MG63 (cell line): ENCODE results near the gene CDKN2AIP. TPM values are rescaled to one million over a fixed set of nuclear protein-coding genes. Genes with fewer than 3 reads are reported as not detected.

Source experiments
- DNase-seq: peaks from one replicate; pipeline ENCODE4 v3.0.0-alpha.2; 2020
- H3K27me3 ChIP-seq: fragments of 250-450 bp; sonication (Bioruptor Pico); 2 replicates; pipeline ENCODE4 v1.5.1; 2020; ENCODE audit warnings: mild to moderate bottlenecking, moderate library complexity
- H3K36me3 ChIP-seq: fragments of 250-450 bp; sonication (Bioruptor Pico); 2 replicates; pipeline ENCODE4 v1.5.1; 2020; ENCODE audit warnings: mild to moderate bottlenecking, moderate library complexity
- H3K4me3 ChIP-seq: fragments of 250-450 bp; sonication (Bioruptor Pico); 2 replicates; pipeline ENCODE4 v1.5.1; 2020; ENCODE audit warnings: mild to moderate bottlenecking, moderate library complexity
- H3K9me3 ChIP-seq: fragments of 250-450 bp; sonication (Bioruptor Pico); 2 replicates; pipeline ENCODE4 v1.5.1; 2020; ENCODE audit warnings: mild to moderate bottlenecking, moderate library complexity
- total RNA-seq: library from RNA; depleted of rRNA; stranded (reverse); fragments of >200 nt; shearing (Covaris generic); gene quantifications from 2 replicates; pipeline ENCODE4 v1.2.3, GENCODE V29; 2014; ENCODE audit warnings: low replicate concordance; rRNA removed

Gene CDKN2AIP, protein sequence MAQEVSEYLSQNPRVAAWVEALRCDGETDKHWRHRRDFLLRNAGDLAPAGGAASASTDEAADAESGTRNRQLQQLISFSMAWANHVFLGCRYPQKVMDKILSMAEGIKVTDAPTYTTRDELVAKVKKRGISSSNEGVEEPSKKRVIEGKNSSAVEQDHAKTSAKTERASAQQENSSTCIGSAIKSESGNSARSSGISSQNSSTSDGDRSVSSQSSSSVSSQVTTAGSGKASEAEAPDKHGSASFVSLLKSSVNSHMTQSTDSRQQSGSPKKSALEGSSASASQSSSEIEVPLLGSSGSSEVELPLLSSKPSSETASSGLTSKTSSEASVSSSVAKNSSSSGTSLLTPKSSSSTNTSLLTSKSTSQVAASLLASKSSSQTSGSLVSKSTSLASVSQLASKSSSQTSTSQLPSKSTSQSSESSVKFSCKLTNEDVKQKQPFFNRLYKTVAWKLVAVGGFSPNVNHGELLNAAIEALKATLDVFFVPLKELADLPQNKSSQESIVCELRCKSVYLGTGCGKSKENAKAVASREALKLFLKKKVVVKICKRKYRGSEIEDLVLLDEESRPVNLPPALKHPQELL
- total RNA-seq = 14.4 and 15.1 TPM in 2 replicates

GRCh38 chr4:183444214-183445096 lies at the start of gene CDKN2AIP:
Gene CDKN2AIP, plus strand, starts transcription at chr4:183444636. Its CDS starts 162 bp downstream, at chr4:183444798.
- Histone ChIP-seq H3K9me3 (no peaks in the 10 kb centered on the region), H3K27me3 (no peaks in the 10 kb centered on the region)

DNA sequence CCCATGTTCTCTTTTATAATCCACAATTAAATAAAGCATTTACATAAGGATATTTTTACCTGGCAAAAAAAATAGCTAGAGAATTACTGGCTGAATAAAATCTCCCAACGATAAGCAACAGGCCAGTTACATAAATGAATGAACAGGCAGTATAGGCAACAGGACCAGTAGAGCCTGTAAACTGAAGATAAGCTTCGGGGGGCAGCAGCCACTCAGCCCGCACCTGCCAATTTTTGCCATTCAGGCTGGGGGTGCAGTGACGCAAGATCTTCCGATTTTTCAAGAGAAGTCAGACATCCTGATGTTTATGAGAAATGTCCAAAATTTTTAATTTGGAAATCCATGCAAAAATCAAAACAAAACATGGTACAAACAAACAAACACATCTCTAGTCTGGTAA lies 49.0 kb upstream of the CDKN2AIP start:
- no peaks in the 10 kb centered on the region for H3K9me3 ChIP-seq
- H3K4me3 ChIP-seq = no peak overlapping the region
- no peaks in the 10 kb centered on the region for H3K36me3 ChIP-seq
- DNase-seq = no peak
- no peaks in the 10 kb centered on the region for H3K27me3 ChIP-seq

More at GRCh38 chr4:183444214-183445096, at the start of gene CDKN2AIP:
- Histone ChIP-seq H3K4me3 (peak within 1 kb of the TSS; percentile 86), H3K36me3 (peaks cover 39% of the 10 kb centered on the region)
- DNase-seq = peak; percentile 90

GRCh38 chr4:183396227-183396637 lies 48.2 kb upstream of the CDKN2AIP start:
- DNase-seq = no peak
- Histone ChIP-seq H3K4me3 (no peak overlapping the region), H3K36me3 (no peaks in the 10 kb centered on the region), H3K9me3 (no peaks in the 10 kb centered on the region), H3K27me3 (no peaks in the 10 kb centered on the region)

- H3K27me3 ChIP-seq = no peaks in the 10 kb centered on the region
- DNase-seq = no peak
- H3K9me3 ChIP-seq = no peaks in the 10 kb centered on the region
- no peak overlapping the region for H3K4me3 ChIP-seq
- H3K36me3 ChIP-seq = no peaks in the 10 kb centered on the region
Measured at GRCh38 chr4:183397741-183398297, 46.6 kb upstream of the CDKN2AIP start.

DNA sequence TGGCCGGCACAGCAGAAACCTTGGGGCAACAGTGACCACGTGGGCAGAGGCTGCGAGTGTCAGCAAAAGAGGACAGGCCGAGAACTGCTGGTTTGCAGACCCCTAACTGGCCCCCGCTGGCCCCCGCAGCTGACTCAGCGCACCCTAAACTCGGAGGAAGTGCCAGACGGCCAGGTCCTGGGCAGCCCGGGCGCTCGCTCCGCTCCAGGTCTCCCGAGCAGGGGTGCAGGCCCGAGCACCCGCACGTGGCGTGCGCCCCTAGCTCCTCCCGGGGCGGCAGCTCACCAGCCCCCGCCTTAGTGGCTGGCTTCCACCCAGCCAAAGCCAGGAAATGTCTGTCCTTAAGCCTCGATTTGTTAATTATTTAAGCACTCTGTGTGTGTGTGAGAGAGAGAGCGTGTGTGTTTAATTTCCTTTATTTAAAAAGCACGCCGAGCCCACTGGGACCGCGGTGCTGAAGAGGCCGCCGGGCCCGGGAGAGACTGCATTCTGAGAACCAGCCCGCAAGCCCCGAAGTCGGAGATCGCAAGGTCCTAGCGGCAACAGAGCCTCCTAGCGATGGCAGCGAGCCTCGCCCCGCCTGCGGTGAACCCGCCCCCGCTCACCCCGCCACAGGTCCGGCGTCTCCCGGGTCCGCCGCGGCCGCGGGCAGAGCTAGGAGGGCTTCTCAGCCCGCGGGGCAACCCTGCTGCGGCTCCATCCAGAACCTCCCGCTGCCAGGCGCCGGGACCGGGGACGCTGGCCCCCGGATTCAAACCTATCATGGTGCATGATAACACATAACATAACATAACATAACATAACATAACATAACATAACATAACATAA lies 45.9 kb upstream of the CDKN2AIP start:
- Histone ChIP-seq H3K27me3 (no peaks in the 10 kb centered on the region), H3K36me3 (no peaks in the 10 kb centered on the region), H3K4me3 (peak overlapping the region; percentile 36), H3K9me3 (no peaks in the 10 kb centered on the region)
- DNase-seq = peak; percentile 81

- Histone ChIP-seq H3K27me3 (no peaks in the 10 kb centered on the region), H3K36me3 (no peaks in the 10 kb centered on the region), H3K4me3 (no peak overlapping the region), H3K9me3 (no peaks in the 10 kb centered on the region)
- no peak for DNase-seq
Measured at GRCh38 chr4:183399126-183399522, 45.3 kb upstream of the CDKN2AIP start.

DNA sequence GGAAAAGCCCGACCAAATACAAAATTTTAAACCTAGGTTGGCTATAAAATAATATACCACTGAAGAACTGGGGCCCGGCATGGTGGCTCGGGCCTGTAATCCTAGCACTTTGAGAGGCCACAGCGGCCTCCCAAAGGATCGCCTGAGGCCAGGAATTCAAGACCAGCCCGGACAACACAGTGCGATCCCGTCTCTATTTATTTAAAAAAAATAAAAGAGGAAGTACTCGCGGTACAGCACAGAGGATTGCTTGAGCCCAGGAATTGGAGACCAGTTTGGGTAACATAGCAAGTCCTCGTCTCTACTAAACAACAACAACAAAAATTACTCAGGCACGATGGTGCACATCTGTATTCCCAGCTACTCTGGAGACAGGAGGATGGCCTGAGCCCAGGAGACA lies 44.8 kb upstream of the CDKN2AIP start:
- no peaks in the 10 kb centered on the region for H3K27me3 ChIP-seq
- H3K36me3 ChIP-seq = no peaks in the 10 kb centered on the region
- no peak overlapping the region for H3K4me3 ChIP-seq
- H3K9me3 ChIP-seq = no peaks in the 10 kb centered on the region
- no peak for DNase-seq

DNA sequence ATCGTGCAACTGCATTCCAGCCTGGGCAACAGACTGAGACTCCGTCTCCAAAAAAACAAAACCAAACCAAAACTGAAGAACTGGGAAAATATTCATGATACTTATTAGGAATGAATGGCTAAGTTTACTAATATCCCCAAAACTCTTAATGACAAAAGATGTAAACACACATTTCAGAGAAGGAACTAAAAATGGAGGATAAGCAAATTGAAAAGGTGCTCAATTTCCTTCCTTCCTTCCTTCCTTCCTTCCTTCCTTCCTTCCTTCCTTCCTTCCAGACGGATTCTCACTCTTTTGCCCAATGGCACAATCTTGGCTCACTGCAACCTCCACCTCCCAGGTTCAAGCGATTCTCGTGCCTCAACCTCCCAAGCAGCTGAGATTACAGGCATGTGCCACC lies 44.4 kb upstream of the CDKN2AIP start:
- no peaks in the 10 kb centered on the region for H3K9me3 ChIP-seq
- no peak for DNase-seq
- H3K4me3 ChIP-seq = no peak overlapping the region
- no peaks in the 10 kb centered on the region for H3K27me3 ChIP-seq
- H3K36me3 ChIP-seq = no peaks in the 10 kb centered on the region

- Histone ChIP-seq H3K9me3 (no peaks in the 10 kb centered on the region), H3K27me3 (no peaks in the 10 kb centered on the region), H3K36me3 (no peaks in the 10 kb centered on the region), H3K4me3 (no peak overlapping the region)
- DNase-seq = no peak
Measured at GRCh38 chr4:183401473-183401872, 43.0 kb upstream of the CDKN2AIP start.

- Histone ChIP-seq H3K27me3 (no peaks in the 10 kb centered on the region), H3K4me3 (no peak overlapping the region)
- DNase-seq = no peak
Measured at GRCh38 chr4:183402771-183403170, 41.7 kb upstream of the CDKN2AIP start.

GRCh38 chr4:183403486-183403885 lies 41.0 kb upstream of the CDKN2AIP start:
- no peak for DNase-seq
- H3K27me3 ChIP-seq = no peaks in the 10 kb centered on the region
- H3K36me3 ChIP-seq = no peaks in the 10 kb centered on the region
- H3K4me3 ChIP-seq = no peak overlapping the region
- no peaks in the 10 kb centered on the region for H3K9me3 ChIP-seq

More at GRCh38 chr4:183402771-183403170, 41.7 kb upstream of the CDKN2AIP start:
- H3K9me3 ChIP-seq = no peaks in the 10 kb centered on the region
- no peaks in the 10 kb centered on the region for H3K36me3 ChIP-seq

DNA sequence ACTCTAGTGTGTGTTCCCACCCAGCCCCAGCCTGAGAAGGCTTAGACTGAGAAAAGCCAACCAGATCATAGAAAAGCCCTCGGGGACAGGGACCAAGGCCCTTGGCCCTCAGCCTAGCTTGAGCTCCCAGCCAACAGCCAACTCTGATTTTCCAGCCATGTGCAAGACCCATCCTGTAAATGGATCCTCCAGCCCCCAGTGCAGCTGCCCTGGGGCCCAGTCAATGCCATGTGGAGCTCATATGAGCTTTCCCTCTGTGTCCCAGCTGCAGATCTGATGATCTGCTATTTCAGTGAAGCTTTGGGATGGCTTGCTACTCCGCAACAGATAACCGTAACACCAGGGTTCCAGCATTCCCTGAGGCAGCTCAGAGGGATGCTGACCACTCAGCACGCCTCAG lies 40.5 kb upstream of the CDKN2AIP start:
- DNase-seq = no peak
- H3K4me3 ChIP-seq = no peak overlapping the region
- no peaks in the 10 kb centered on the region for H3K36me3 ChIP-seq
- no peaks in the 10 kb centered on the region for H3K9me3 ChIP-seq
- H3K27me3 ChIP-seq = no peaks in the 10 kb centered on the region

- Histone ChIP-seq H3K9me3 (no peaks in the 10 kb centered on the region), H3K36me3 (no peaks in the 10 kb centered on the region), H3K4me3 (no peak overlapping the region), H3K27me3 (no peaks in the 10 kb centered on the region)
- no peak for DNase-seq
Measured at GRCh38 chr4:183405303-183405702, 39.1 kb upstream of the CDKN2AIP start.

DNA sequence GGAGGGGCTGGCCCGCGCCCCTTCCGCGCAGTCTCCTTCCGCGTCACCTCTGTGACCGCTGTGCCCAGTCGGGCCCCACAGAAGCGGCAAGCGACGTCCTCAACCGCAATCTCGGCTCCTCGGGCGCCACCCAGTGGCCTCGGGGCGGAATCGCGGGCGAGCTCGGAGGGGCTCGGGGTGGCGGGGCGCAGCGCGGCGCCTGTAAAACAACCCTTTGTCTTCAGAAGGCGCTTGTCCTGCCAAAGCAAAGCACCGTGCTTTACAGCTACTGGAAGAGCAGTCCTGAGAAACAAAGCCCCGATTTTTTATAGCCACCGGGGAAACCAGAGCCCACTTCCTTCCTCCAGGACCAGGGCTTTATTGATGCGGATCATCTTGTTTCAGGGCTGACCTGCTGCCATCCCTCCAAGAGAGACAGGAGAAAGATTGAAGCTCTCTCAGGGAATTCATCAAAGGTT lies 37.3 kb upstream of the CDKN2AIP start:
- Histone ChIP-seq H3K9me3 (no peaks in the 10 kb centered on the region), H3K4me3 (peak overlapping the region; percentile 47), H3K27me3 (no peaks in the 10 kb centered on the region), H3K36me3 (no peaks in the 10 kb centered on the region)
- DNase-seq = peak; percentile 68

DNA sequence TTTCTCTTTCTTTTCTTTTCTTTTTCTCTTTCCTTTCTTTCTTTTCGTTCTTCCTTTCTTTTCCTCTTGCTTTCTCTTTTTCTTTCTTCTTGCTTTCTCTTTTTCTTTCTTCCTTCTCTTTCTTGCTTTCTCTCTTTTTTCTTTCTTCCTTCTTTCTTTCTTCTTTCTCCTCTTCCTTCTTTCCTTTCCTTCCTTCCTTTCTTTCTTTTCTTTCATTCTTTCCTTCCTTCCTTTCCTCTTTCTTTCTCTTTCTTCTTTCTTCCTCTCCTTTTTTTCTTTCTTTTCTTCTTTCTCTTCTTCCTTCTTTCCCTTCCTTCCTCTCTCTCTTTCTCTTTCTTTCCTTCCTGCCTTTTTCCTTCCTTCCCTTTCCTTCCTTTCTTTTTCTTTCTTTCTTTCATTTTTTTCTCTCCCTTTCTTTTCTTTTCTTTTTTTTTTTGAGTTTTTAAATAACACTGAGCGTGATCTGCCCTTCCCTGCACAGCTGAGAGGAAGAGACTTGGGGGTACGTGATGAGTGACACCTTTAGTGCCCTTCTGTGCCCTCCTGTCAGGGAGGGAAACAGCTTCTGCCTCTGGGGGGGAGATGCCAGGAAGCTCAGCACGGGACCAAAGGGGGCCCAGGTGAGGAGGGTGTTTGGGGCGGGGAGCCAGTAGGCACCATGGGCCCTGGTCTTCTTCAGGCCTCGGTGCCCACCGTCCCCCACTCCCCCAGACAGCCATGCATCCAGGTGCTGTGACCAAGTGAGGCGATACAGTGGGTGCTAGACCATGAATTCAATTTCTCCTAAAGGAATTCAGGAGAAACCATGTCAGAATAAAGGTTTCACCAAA lies 36.6 kb upstream of the CDKN2AIP start:
- no peaks in the 10 kb centered on the region for H3K36me3 ChIP-seq
- H3K27me3 ChIP-seq = no peaks in the 10 kb centered on the region
- no peaks in the 10 kb centered on the region for H3K9me3 ChIP-seq
- DNase-seq = no peak
- H3K4me3 ChIP-seq = peak overlapping the region; percentile 47
